K562 (cell line): ENCODE data around the gene SGSH. TPM values are rescaled to one million over a fixed set of nuclear protein-coding genes. Genes with fewer than 3 reads are reported as not detected.

Experiments used
- ATAC-seq: fragments of 200-7000 bp; cut with Tn5 transposase; 3 replicates; pipeline ENCODE4 v1.9.1; 2020; ENCODE audit warnings: moderate library complexity
- BruUV-seq: library from RNA; stranded (reverse); fragments of 400-500 nt; replicated peaks from 2 replicates; lab custom pipeline; 2021; lab: Mats Ljungman, UMichigan
- CTCF ChIA-PET: fragments of 300-600 bp; formaldehyde crosslinking; extraction: SDS; loops from one replicate; lab custom pipeline; 2021; ENCODE audit warnings: low intra/inter-chr PET ratio; lab: Yijun Ruan, JAX
- POLR2A ChIA-PET: fragments of 300-600, 350-650 bp; sonication (Branson Sonifier 250); formaldehyde crosslinking; extraction: SDS; loops from one replicate; lab custom pipeline; 2021; ENCODE audit warnings: antibody characterized with exemption, inconsistent platforms; lab: Yijun Ruan, JAX
- DNase-seq, 4 experiments: peaks; one replicate each; pipeline versions ENCODE4 v3.0.0 to v3.0.0-alpha.2; 2011 to 2018; ENCODE audit warnings: low spot score in 3 of 4, mixed read lengths in 3 of 4; ENCODE audit errors: extremely low read depth in 1 of 4
- FAIRE-seq: peaks from 2 replicates; lab custom pipeline; 2011; peaks lifted over from hg19 to GRCh38; lab: Jason Lieb, UNC
- H2AFZ ChIP-seq: 2 replicates; pipeline ENCODE4 v1.6.0; 2011; ENCODE audit warnings: low read depth, low read length, control low read depth, inconsistent platforms
- H3K27ac ChIP-seq: fragments of 200-600 bp; 3 replicates; pipeline ENCODE4 v1.8.0; 2011; ENCODE audit warnings: low read depth, mild to moderate bottlenecking, control low read depth, inconsistent platforms, low read length, moderate library complexity, mixed read lengths; ENCODE audit errors: extremely low read depth
- H3K27me3 ChIP-seq, 2 experiments: fragments of 300-600 bp in 1 of 2; 2 replicates in 1 of 2; 3 replicates in 1 of 2; pipeline versions ENCODE4 v1.6.0 to v1.8.0; 2011; ENCODE audit warnings: inconsistent platforms in 2 of 2, low read length in 2 of 2, mild to moderate bottlenecking in 1 of 2, mixed read lengths in 1 of 2, moderate library complexity in 1 of 2; ENCODE audit not compliant: control insufficient read depth in 2 of 2, insufficient read depth in 2 of 2
- H3K36me3 ChIP-seq: fragments of 300-600 bp; 3 replicates; pipeline ENCODE4 v1.8.0; 2011; ENCODE audit warnings: mild to moderate bottlenecking, low read length, inconsistent platforms; ENCODE audit not compliant: control insufficient read depth, insufficient read depth
- H3K4me1 ChIP-seq, 2 experiments: fragments of 200-600 bp in 1 of 2; replicated peaks in 1 of 2; 2 replicates in 1 of 2; 3 replicates in 1 of 2; pipeline versions ENCODE4 v1.5.1 to v1.8.0; 2011; ENCODE audit warnings: inconsistent platforms in 2 of 2, low read length in 2 of 2, mild to moderate bottlenecking in 1 of 2, mixed read lengths in 1 of 2, moderate library complexity in 1 of 2; ENCODE audit not compliant: control insufficient read depth in 2 of 2, insufficient read depth in 2 of 2
- H3K4me2 ChIP-seq: 2 replicates; pipeline ENCODE4 v1.6.1; 2011; ENCODE audit warnings: low read length, control low read depth, inconsistent platforms, mixed read lengths; ENCODE audit not compliant: insufficient read depth
- H3K4me3 ChIP-seq: fragments of 200-600 bp; sonication (generic), shearing (Covaris generic); 2 replicates; pipeline ENCODE4 v1.5.1; 2016; ENCODE audit warnings: control low read depth, inconsistent platforms
- H3K79me2 ChIP-seq: fragments of 200-600 bp; 3 replicates; pipeline ENCODE4 v1.8.0; 2011; ENCODE audit warnings: low read length, inconsistent platforms; ENCODE audit not compliant: control insufficient read depth, insufficient read depth
- H3K9ac ChIP-seq, 2 experiments: 2 replicates each; pipeline versions ENCODE4 v1.6.0 to v1.6.1; 2011; ENCODE audit warnings: low read depth in 2 of 2, low read length in 2 of 2, control low read depth in 1 of 2, inconsistent platforms in 1 of 2, mild to moderate bottlenecking in 1 of 2, mixed read lengths in 1 of 2; ENCODE audit not compliant: insufficient read depth in 1 of 2
- H3K9me1 ChIP-seq: one replicate; pipeline ENCODE4 v1.6.0; 2011; ENCODE audit warnings: inconsistent platforms, mild to moderate bottlenecking, low read length, moderate library complexity; ENCODE audit not compliant: control insufficient read depth, insufficient read depth
- H3K9me3 ChIP-seq: replicated peaks from 2 replicates; pipeline ENCODE4 v1.5.1; 2011; ENCODE audit warnings: low read depth, low read length, inconsistent platforms; ENCODE audit not compliant: control insufficient read depth, insufficient read depth
- H4K20me1 ChIP-seq: replicated peaks from 2 replicates; pipeline ENCODE4 v1.6.1; 2011; ENCODE audit warnings: low read length, inconsistent platforms, mixed read lengths; ENCODE audit not compliant: control insufficient read depth, insufficient read depth
- ARID1B ChIP-seq: fragments of 450-650 bp; IDR thresholded peaks from 2 replicates; pipeline ENCODE4 v1.6.1; 2016; ENCODE audit warnings: antibody characterized with exemption, mild to moderate bottlenecking, inconsistent platforms
- BCOR ChIP-seq: fragments of 450-650 bp; IDR thresholded peaks from 2 replicates; pipeline ENCODE4 v1.6.1; 2016
- CBFA2T2 ChIP-seq: fragments of 450-650 bp; conservative IDR thresholded peaks from 2 replicates; pipeline ENCODE4 v1.6.1; 2017; ENCODE audit warnings: mild to moderate bottlenecking
- CBFA2T3 ChIP-seq: fragments of 450-650 bp; IDR thresholded peaks from 2 replicates; pipeline ENCODE4 v1.6.1; 2017
- ETV5 ChIP-seq: sonication (generic); formaldehyde crosslinking; IDR thresholded peaks from 2 replicates; pipeline ENCODE4 v1.4.0; 2020; ENCODE audit warnings: low read depth, mild to moderate bottlenecking, missing genetic modification reagents
- HCFC1 ChIP-seq: IDR thresholded peaks from 2 replicates; pipeline ENCODE4 v1.6.1; 2012; ENCODE audit warnings: low read depth, low read length, improper control_type of control experiment
- JUND ChIP-seq, 2 experiments: IDR thresholded peaks; 2 replicates in 1 of 2; 3 replicates in 1 of 2; pipeline ENCODE4 v1.6.1; 2011; ENCODE audit warnings: borderline replicate concordance in 2 of 2, low read depth in 2 of 2, low read length in 2 of 2, improper control_type of control experiment in 1 of 2, missing biosample characterization in 1 of 2, missing genetic modification characterization in 1 of 2, missing genetic modification reagents in 1 of 2
- KDM1A ChIP-seq, 2 experiments: fragments of 450-650 bp; IDR thresholded peaks; 2 replicates each; pipeline ENCODE4 v1.6.1; 2016; ENCODE audit warnings: mild to moderate bottlenecking in 2 of 2
- LCOR ChIP-seq: sonication (generic); formaldehyde crosslinking; IDR thresholded peaks from 2 replicates; pipeline ENCODE4 v1.8.0; 2022; ENCODE audit warnings: mild to moderate bottlenecking, missing genetic modification reagents
- NFE2 ChIP-seq: IDR thresholded peaks from 2 replicates; pipeline ENCODE4 v1.6.1; 2014; ENCODE audit warnings: antibody characterized with exemption, low read depth
- RBM25 ChIP-seq: fragments of 200-400 bp; formaldehyde crosslinking; IDR thresholded peaks from 2 replicates; pipeline ENCODE4 v1.6.1; 2018; ENCODE audit warnings: low read length, low read depth, moderate library complexity; ENCODE audit not compliant: severe bottlenecking
- SMARCA5 ChIP-seq: fragments of 450-650 bp; IDR thresholded peaks from 2 replicates; pipeline ENCODE4 v1.6.1; 2016
- SNIP1 ChIP-seq: fragments of 450-650 bp; IDR thresholded peaks from 2 replicates; pipeline ENCODE4 v1.7.1; 2017; ENCODE audit warnings: low read depth, mild to moderate bottlenecking
- TAL1 ChIP-seq: fragments of 450-650 bp; IDR thresholded peaks from 2 replicates; pipeline ENCODE4 v1.6.1; 2016; ENCODE audit warnings: mild to moderate bottlenecking
- TGIF2 ChIP-seq: sonication (generic); formaldehyde crosslinking; IDR thresholded peaks from 2 replicates; pipeline ENCODE4 v1.8.1; 2022; ENCODE audit warnings: mild to moderate bottlenecking, missing genetic modification reagents, moderate library complexity
- TRIM24 ChIP-seq, 2 experiments: fragments of 450-650 bp; IDR thresholded peaks; 2 replicates each; pipeline ENCODE4 v1.6.1; 2016
- ZBTB17 ChIP-seq: fragments of 450-650 bp; formaldehyde crosslinking; IDR thresholded peaks from 2 replicates; pipeline ENCODE4 v1.4.0; 2020; ENCODE audit warnings: mild to moderate bottlenecking
- ZEB2 ChIP-seq: fragments of 450-650 bp; IDR thresholded peaks from 2 replicates; pipeline ENCODE4 v1.6.1; 2016
- ZNF184 ChIP-seq: sonication (generic); formaldehyde crosslinking; IDR thresholded peaks from 2 replicates; pipeline ENCODE4 v1.5.0; 2020; ENCODE audit warnings: missing genetic modification reagents
- ZNF217 ChIP-seq: sonication (generic); formaldehyde crosslinking; IDR thresholded peaks from 2 replicates; pipeline ENCODE4 v1.8.0; 2022; ENCODE audit warnings: mild to moderate bottlenecking, missing genetic modification reagents
- ZNF639 ChIP-seq, 2 experiments: fragments of 200-800 bp in 1 of 2; sonication (Bioruptor generic) in 1 of 2; sonication (generic) in 1 of 2; formaldehyde crosslinking in 1 of 2; IDR thresholded peaks in 1 of 2; conservative IDR thresholded peaks in 1 of 2; 2 replicates each; pipeline versions ENCODE4 v1.5.0 to v1.6.1; 2016 to 2020; ENCODE audit warnings: missing compliant biosample characterization in 1 of 2, missing genetic modification characterization in 1 of 2, missing genetic modification reagents in 1 of 2
- ZNF766 ChIP-seq: fragments of 200-800 bp; sonication (Bioruptor generic); conservative IDR thresholded peaks from 2 replicates; pipeline ENCODE4 v1.6.1; 2016; ENCODE audit warnings: missing genetic modification characterization, missing compliant biosample characterization
- WGBS: fragments of 100-300 bp; shearing (Covaris generic); methylation state at CpG from one replicate; pipeline ENCODE4 v1.1.6; 2016; ENCODE audit warnings: low coverage, mixed read lengths; ENCODE audit not compliant: insufficient coverage; ENCODE audit errors: missing lambda C conversion rate; 5-methylcytosine and 5-hydroxymethylcytosine counted together
- in situ Hi-C: fragments of 300-500 bp; cut with MboI; formaldehyde crosslinking; loops from 4 replicates; pipeline ENCODE4 v1.15.0; 2018; ENCODE audit warnings: inconsistent platforms, mixed read lengths
- intact Hi-C: fragments of 100-400 bp; cut with micrococcal nuclease; formaldehyde crosslinking; loops from 2 replicates; pipeline ENCODE4 v1.14.2; 2022
- polyA plus RNA-seq, 8 experiments: library from polyadenylated mRNA; depleted of rRNA in 4 of 8; stranded (reverse) in 5 of 8; unstranded in 3 of 8; fragments of >200 nt; fragmentation: Nextera tagmentation in 2 of 8; fragmentation: Illumina TruSeq in 1 of 8; extraction: Ambion mirVana in 2 of 8; extraction: Trizol in 1 of 8; gene quantifications; 2 replicates each; pipeline versions ENCODE4 v1.2.1 to v1.2.3, GENCODE V29; 2011 to 2014; ENCODE audit warnings: inconsistent platforms in 1 of 8, missing spikeins in 1 of 8
- total RNA-seq, 7 experiments: library from RNA; depleted of rRNA in 6 of 7; stranded (reverse); fragments of >200 nt in 6 of 7; fragmentation: Illumina TruSeq in 2 of 7; extraction: Trizol in 2 of 7; gene quantifications; 2 replicates each; pipeline versions ENCODE4 v1.2.1 to v1.2.3, GENCODE V29; 2011 to 2021; ENCODE audit warnings: low replicate concordance in 1 of 7

Gene SGSH
- total and polyA plus RNA-seq, 9 of the 15 experiments (the other 6 are each of a cell fraction or from before 2014, with no cell fraction given): 0.25 to 15.7 (median 4.9) TPM

GRCh38 chr17:80169107-80169506, 51.0 kb downstream of the SGSH start:
- Histone ChIP-seq H3K36me3 (no peaks in the 10 kb centered on the region), H3K4me2 (no peak overlapping the region), H3K9ac (no peak overlapping the region), H3K27me3 (peaks cover 21 to 56% of the 10 kb centered on the region in 2 experiments), H3K9me3 (no peaks in the 10 kb centered on the region), H4K20me1 (no peaks in the 10 kb centered on the region), H2AFZ (no peak overlapping the region), H3K9me1 (no peaks in the 10 kb centered on the region), H3K27ac (no peak overlapping the region), H3K4me3 (no peak overlapping the region), H3K79me2 (no peaks in the 10 kb centered on the region), H3K4me1 (peaks cover 0 to 3% of the 10 kb centered on the region in 2 experiments; a peak in 2 of 5 replicates)
- TF ChIP-seq SNIP1: no peak
- TF ChIP-seq HCFC1: no peak
- peak; percentile 31; the same call in 1 of the 2 replicates for TF ChIP-seq TAL1
- peak; percentile 58 for TF ChIP-seq RBM25
- TF ChIP-seq ZNF217 (CRISPR knock-in tag): no peak
- no peak for TF ChIP-seq TGIF2 (CRISPR knock-in tag)
- TF ChIP-seq BCOR: peak; percentile 85
- peak in 1 of 2 experiments; percentile 40; a peak in 1 of 4 replicates for TF ChIP-seq TRIM24 (IDR thresholded peaks at IDR 0.05)
- 0 out of 2 replicates have a peak, but pooled peaks have one; percentile 25 for TF ChIP-seq JUND (IDR thresholded peaks at IDR 0.05; ENCODE audit: borderline replicate concordance, low read depth, low read length)
- no peak for TF ChIP-seq JUND (tag; IDR thresholded peaks at IDR 0.05; ENCODE audit: borderline replicate concordance, low read depth, low read length)
- 0 out of 2 replicates have a peak, but pooled peaks have one; percentile 23 for TF ChIP-seq NFE2
- peak; percentile 18; the same call in 1 of the 2 replicates for TF ChIP-seq ARID1B
- TF ChIP-seq SMARCA5: peak; percentile 71; the same call in 1 of the 2 replicates
- no peak for TF ChIP-seq ZNF184 (CRISPR knock-in tag)
- TF ChIP-seq ZNF766 (CRISPR knock-in tag): no peak
- TF ChIP-seq ZNF639 (CRISPR knock-in tag; conservative IDR thresholded peaks at IDR 0.05 in 1 of 2, IDR thresholded peaks at IDR 0.05 in 1 of 2): no peak
- TF ChIP-seq ETV5: no peak
- peak; percentile 57 for TF ChIP-seq CBFA2T2
- TF ChIP-seq ZEB2: 0 out of 2 replicates have a peak, but pooled peaks have one; percentile 42
- TF ChIP-seq KDM1A (IDR thresholded peaks at IDR 0.05): peak in 1 of 2 experiments; percentile 41; a peak in 1 of 4 replicates
- TF ChIP-seq LCOR: no peak
- TF ChIP-seq ZBTB17 (CRISPR knock-in tag): no peak
- peak; percentile 70 for TF ChIP-seq CBFA2T3
- in situ Hi-C loops: no loop called here
- no peak for FAIRE-seq
- WGBS: 6% methylated on average over 5 of the region's 5 CpGs
- CTCF ChIA-PET: no interaction called here
- BruUV-seq: no TSS peak
- intact Hi-C loops: no loop called here
- ATAC-seq: peak; percentile 49; the same call in 1 of the 3 replicates
- peak in 2 of 4 experiments; percentile 46 to 52 for DNase-seq
- POLR2A ChIA-PET: interaction anchor here (1.1 kb wide), 1 partner anchor 14 kb away, joined by 4 read pairs; no protein-coding TSS in a partner anchor
